ENCODE measurements around the gene GSKIP.
A peak's percentile ranks its signal among the peaks of the same experiment; 100 is the strongest.
"Not testable (repeated sequence)": the region's sequence is repeated elsewhere in the genome, so short reads cannot be mapped to it uniquely, and the experiment has no call there.

The GSKIP gene

DNA sequence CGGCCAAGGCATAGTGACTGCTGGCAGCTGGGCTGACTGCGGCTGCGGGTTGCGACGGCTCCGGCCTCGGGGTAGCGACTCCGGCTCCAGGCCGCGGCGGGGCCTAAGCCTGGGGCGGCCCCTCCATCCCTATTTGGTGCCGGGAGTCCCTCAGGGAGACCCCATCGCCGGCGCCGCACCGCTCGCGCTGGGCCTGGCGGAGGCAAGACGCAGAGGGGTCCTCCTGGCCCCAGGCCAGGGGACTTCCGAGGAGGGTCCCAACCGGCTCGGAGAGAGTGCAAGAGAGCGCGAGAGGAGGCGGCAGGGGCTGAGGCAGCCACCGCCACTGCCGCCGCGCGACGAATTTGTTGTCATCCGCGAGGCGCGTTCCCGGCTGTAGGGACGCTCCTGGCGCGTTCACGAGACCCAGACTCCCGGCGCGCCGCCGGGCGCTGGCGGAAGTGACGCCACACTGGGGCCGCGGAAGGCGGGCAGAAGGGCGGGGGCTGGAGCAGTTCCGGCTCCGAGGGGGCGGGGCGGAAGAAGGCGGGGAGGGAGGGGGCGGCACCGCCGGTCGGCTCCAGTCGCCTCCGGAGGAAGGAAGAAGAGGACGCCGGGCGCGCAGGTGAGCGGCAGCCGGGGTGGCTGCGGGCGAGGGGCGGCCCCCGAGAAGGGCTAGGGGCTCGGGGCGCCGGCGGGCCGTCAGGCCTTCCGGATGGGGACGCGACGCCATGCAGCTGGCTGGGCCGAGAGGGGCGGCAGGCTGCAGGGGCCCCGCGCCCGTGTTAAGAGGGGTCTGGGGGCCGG is at the start of gene GSKIP, which contains the start of gene ATG2B:
Gene GSKIP, plus strand, starts transcription at position 562 of the 786 bp plus-strand sequence. CDS start 18,722 bp downstream, outside the sequence.
Gene ATG2B, minus strand, starts transcription at position 377 of the 786 bp plus-strand sequence. Its CDS starts 365 bp downstream, at position 12.
- peak; percentile 96 for DNase-seq (ENCODE audit: low read depth)

GRCh38 chr14:96316087-96316486 is 47.2 kb upstream of the GSKIP start:
- no peak for DNase-seq (ENCODE audit: low read depth)

- no peak for DNase-seq (ENCODE audit: low read depth)
Observed at GRCh38 chr14:96318836-96319235, 44.5 kb upstream of the GSKIP start.

- no peak for DNase-seq (ENCODE audit: low read depth)
Observed at GRCh38 chr14:96320605-96321004, 42.7 kb upstream of the GSKIP start.

DNA sequence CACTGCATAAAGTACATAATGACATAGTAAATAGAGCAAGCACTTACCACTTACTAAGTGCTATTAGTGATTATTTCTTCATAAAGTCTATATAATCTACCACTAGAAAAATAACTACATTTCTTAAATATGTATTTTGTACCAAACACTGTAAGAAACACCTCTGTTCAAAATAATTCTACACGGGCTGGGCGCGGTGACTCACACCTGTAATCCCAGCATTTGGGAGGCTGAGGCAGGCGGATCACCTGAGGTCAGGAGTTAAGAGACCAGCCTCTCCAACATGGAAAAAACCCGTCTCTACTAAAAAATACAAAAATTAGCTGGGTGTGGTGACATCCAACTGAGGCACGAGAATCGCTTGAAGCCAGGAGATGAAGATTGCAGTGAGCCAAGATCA is 39.1 kb upstream of the GSKIP start:
- DNase-seq (ENCODE audit: low read depth) = no peak

DNA sequence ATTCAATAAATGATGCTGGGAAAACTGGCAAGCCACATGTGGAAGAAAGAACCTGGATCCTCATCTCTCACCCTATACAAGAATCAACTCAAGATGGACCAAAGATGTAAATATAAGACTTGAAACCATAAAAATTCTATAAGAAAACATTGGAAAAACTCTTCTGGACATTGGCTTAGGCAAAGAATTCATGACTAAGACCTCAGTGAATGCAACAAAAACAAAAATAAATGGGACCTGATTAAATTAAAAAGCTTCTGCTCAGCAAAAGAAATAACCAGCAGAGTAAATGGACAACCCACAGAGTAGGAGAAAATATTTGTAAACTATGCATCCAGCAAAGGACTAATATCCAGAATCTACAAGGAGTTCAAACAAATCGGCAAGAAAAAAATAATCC is 24.8 kb upstream of the GSKIP start:
- no peak for DNase-seq (ENCODE audit: low read depth)

DNA sequence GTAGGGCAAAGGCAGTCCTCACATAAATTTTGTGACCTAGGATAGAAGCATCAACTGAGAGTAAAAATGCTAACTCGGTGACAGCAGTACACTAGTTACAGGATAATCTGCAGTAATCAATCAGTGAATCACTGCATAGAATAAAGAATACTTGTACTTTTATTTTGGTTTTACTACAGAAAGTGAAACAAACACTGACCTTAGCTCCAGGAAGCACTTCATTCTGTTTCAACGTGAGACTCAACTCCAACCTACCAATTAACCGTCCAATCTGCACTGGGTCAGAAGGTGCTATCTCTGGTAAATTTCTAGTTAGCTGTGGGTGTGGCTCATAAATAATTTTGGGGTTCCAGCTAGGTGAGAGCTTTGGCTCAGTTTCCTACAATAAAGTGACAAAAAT is 22.0 kb upstream of the GSKIP start:
- DNase-seq (ENCODE audit: low read depth) = no peak

DNA sequence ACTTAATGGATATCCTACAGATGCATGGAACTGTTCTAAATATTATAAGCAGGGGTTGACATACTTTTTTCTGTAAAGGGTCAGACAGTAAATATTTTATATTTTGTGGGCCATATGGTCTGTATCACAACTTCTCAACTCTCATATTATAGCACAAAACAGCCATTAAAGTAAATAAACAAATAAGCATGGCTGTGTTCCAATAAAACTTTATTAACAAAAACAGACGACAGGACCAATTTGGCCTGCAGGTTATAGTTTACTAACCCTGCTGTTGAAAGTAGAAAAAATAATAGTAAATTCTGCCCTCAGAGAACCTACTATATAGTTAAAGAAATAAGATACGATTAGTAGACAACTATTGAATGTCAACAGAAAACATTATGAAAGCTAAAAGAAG is 17.7 kb upstream of the GSKIP start:
- DNase-seq (ENCODE audit: low read depth) = no peak

GRCh38 chr14:96347957-96348356 is 15.4 kb upstream of the GSKIP start:
- not testable (repeated sequence) for DNase-seq (ENCODE audit: low read depth)

DNA sequence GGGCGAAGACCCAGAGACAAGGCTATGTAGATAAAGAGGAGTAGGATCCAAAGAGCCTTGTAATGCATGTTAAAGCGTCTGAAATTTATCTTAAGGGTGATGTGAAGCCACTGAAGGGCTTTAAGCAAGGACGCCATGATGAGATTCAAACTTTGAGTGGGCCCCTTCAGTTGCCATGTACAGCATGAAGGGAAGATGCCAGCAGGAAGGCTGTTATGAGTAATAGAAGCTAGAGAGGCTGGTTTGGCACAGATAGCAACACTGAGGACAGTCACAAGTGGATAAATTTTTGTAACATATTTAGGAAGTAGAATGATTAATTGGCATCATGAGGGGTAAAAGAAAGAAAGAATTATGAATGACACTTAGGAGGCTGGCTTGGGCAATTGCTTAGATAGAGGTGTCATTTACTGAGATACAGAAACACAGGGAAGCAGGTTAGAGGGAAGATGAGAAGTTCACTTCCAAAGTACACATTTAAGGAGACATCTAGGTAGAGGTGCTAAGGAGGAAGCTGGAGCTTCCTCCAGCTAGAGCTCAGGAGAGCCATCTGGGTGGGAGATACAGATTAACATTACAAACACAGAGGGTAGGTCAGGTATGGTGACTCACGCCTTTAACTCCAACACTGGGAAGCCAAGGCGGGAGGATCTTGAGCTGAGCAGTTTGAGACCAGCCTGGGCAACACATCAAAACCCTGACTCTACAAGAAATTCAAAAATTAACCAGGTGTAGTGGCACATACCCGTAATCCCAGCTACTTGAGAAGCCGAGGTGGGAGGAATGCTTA is 13.8 kb upstream of the GSKIP start:
- DNase-seq (ENCODE audit: low read depth) = no peak

GRCh38 chr14:96351986-96352385 is 11.3 kb upstream of the GSKIP start:
- no peak for DNase-seq (ENCODE audit: low read depth)

GRCh38 chr14:96352708-96353107 is 10.6 kb upstream of the GSKIP start:
- DNase-seq (ENCODE audit: low read depth) = no peak

DNA sequence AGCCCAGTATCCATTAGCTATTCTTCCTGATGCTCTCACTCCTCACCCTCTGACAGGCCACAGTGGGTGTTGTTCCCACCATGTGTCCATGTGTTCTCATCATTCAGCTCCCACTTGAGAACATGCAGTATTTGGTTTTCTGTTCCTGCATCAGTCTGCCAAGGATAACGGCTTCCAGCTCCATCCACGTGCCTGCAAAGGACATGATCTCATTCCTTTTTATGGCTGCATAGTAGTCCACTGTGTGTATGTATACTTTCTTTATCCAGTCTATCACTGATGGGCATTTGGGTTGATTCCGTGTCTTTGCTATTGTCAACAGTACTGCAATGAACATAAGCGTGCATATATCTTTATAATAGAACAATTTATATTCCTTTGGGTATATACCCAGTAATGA is 9.1 kb upstream of the GSKIP start:
- no peak for DNase-seq (ENCODE audit: low read depth)

DNA sequence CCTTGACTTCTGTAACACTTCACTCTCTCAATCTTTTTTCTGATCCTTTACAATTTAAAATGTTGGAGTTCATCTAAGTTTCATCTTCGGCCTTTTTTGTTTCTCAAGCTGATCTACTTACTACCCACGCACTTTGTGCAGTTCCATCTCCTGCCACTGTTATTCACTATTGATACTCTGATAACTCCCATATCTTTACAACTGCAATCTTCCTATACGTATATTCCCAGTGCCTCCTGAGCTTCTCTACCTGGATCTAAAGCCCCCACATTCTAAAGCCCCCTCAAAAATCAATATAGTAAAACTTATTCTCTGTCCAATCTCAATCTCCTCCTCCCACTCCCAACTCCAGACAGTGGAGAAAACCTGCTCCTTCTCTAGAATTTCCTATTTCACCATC is 6.1 kb upstream of the GSKIP start:
- DNase-seq (ENCODE audit: low read depth) = no peak

- no peak for DNase-seq (ENCODE audit: low read depth)
Observed at GRCh38 chr14:96359959-96360358, 3.4 kb upstream of the GSKIP start.

- peak; percentile 32 for DNase-seq (ENCODE audit: low read depth)
Observed at GRCh38 chr14:96362071-96362964, 1.0 kb upstream of the GSKIP start.

DNA sequence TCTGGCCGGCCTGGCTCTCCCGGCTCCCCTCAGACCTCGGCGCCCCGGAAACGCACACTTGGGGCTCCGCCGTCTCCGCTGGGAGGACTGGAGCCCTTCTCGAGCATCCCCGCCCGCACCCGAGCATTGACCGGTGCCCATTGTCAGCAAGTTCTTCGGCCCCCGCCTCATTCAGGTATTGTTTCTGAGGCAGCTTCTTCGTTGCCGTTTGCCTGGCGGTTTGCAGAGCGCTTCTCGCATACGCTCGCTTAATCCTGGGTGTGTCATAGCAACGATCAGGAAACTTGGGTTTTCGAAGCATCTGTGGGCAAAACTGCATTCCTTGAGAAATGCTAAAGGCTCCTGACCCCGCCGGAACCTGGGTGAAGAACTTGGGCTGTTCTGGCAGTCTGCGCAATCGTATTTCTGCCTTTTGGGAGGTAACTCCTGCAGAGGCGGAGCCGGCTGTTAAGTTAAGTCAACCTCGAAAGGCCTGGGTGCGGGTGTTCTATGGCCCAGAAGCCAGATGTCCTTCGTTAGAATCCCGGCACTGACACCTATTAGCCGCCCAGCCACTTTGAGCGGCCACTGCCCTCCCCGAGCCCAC is 518 bp downstream of the GSKIP start:
- peak; percentile 21 for DNase-seq (ENCODE audit: low read depth)

GRCh38 chr14:96364962-96365361 is 1.6 kb downstream of the GSKIP start:
- DNase-seq (ENCODE audit: low read depth) = no peak

DNA sequence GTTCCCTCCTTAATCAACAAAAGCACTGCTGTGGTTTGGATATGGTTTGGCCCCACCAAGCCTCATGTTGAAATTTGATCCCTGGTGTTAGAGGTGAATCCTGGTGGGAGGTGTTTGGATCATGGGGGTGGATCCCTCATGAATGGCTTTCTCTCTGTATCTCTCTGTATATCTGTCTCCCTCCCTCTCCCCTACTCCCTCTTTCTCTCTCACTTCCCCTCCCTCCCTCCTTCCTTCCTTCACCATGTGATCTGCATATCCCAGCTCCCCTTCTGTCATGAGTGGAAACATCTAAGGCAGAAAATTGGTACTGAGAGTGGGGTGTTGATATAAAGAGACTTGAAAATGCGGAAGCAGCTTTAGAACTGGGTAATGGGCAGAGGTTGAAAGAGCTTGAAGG is 5.2 kb downstream of the GSKIP start:
- DNase-seq (ENCODE audit: low read depth) = no peak

- no peak for DNase-seq (ENCODE audit: low read depth)
Observed at GRCh38 chr14:96370528-96370927, 7.2 kb downstream of the GSKIP start.

- no peak for DNase-seq (ENCODE audit: low read depth)
Observed at GRCh38 chr14:96373538-96373937, 10.2 kb downstream of the GSKIP start.

- no peak for DNase-seq (ENCODE audit: low read depth)
Observed at GRCh38 chr14:96376093-96376492, 12.8 kb downstream of the GSKIP start.

Data from stimulated activated CD4-positive, alpha-beta T cell treated with anti-CD3 and anti-CD28 coated beads, Interleukin-2, amount 100 ng/mL, for 4 hours (primary cell).